Hepatocyte (in vitro differentiated cells): ENCODE data around the gene PUS10.

Experiments
- EZH2 ChIP-seq: fragments of 200-600 bp; sonication (generic); IDR thresholded peaks from 2 replicates; pipeline ENCODE4 v1.6.1; 2016; ENCODE audit warnings: antibody characterized with exemption, mild to moderate bottlenecking, borderline replicate concordance
- EZH2phosphoT487 ChIP-seq: fragments of 200-600 bp; sonication (generic); IDR thresholded peaks from one replicate; pipeline ENCODE4 v1.6.1; 2018; ENCODE audit warnings: antibody characterized with exemption, mild to moderate bottlenecking, low read depth, moderate library complexity; ENCODE audit not compliant: unreplicated experiment, severe bottlenecking
- TF ChIP-seq, protein P1 (sequence below): fragments of 200-600 bp; sonication (generic); IDR thresholded peaks from 2 replicates; pipeline ENCODE4 v1.5.1; 2016; ENCODE audit warnings: antibody characterized with exemption, mild to moderate bottlenecking; ENCODE audit not compliant: poor library complexity

DNA sequence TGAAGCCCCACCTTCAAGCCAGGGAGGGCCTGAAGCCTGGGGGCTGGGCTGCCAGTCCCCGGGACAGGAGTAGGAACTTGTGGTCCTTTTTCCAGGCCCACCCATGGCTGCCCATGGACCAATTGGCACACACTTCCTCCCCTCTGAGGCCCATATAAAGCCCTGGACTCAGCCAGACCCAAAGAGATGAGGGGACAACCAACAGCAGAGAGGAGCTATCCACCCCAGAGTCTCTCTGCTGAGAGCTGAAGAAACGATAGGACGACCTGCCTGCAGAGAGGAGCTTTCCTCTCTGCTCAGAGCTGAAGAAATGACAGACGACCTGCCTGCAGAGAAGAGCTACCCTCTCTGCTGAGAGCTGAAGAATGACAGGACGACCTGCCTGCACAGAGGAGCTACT lies 44.4 kb downstream of the PUS10 start:
- TF ChIP-seq, protein P1, sequence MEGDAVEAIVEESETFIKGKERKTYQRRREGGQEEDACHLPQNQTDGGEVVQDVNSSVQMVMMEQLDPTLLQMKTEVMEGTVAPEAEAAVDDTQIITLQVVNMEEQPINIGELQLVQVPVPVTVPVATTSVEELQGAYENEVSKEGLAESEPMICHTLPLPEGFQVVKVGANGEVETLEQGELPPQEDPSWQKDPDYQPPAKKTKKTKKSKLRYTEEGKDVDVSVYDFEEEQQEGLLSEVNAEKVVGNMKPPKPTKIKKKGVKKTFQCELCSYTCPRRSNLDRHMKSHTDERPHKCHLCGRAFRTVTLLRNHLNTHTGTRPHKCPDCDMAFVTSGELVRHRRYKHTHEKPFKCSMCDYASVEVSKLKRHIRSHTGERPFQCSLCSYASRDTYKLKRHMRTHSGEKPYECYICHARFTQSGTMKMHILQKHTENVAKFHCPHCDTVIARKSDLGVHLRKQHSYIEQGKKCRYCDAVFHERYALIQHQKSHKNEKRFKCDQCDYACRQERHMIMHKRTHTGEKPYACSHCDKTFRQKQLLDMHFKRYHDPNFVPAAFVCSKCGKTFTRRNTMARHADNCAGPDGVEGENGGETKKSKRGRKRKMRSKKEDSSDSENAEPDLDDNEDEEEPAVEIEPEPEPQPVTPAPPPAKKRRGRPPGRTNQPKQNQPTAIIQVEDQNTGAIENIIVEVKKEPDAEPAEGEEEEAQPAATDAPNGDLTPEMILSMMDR = no peak
- TF ChIP-seq EZH2 (no peak), EZH2phosphoT487 (no peak)
